ENCODE data around the gene IRGM. TPM values are rescaled to one million over a fixed set of nuclear protein-coding genes. Genes with fewer than 3 reads are reported as not detected.

Gene IRGM
- total and polyA plus RNA-seq, 2 of the 8 experiments (the other 6 are each of a cell fraction or from before 2014, with no cell fraction given): 0.11 TPM; not detected in 1

DNA sequence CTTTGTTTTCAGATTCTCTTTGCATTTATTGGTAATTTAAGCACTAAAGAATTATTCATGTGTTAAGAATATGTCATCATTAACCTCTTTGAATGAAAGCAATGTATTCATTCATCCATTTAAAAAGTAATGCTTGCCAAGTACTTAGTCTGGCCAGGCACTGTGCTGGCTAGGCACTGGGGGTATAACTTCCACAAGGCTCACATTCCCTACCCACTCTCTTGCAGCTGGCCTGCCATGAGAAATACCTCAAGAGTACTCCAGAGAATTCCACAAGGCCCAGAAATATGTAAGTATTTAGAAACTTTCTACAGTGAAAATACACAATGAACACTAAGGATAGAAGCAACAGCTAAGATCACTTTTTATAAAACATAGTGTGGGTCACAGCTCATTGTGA, 33.0 kb downstream of the IRGM start:
- no peaks in the 10 kb centered on the region for H3K23me2 ChIP-seq (ENCODE audit: low read depth, low read length)
- no peak overlapping the region for H2BK15ac ChIP-seq (ENCODE audit: low read length)
- H3K9me3 ChIP-seq (ENCODE audit: insufficient read depth in 2 of 2, low read depth in 1 of 2, low read length in 1 of 2): peaks cover 42 to 58% of the 10 kb centered on the region in 2 experiments
- POLR2A ChIA-PET (ENCODE audit: partially characterized antibody): interaction anchor here (1.1 kb wide), 1 partner anchor 9 kb away, joined by 3 read pairs; no protein-coding TSS in a partner anchor
- H3K79me2 ChIP-seq (ENCODE audit: control insufficient read depth in 1 of 2, insufficient read depth in 2 of 2, low read length in 2 of 2): no peaks in the 10 kb centered on the region
- no peak overlapping the region for H2BK12ac ChIP-seq (ENCODE audit: low read depth, low read length)
- no peak overlapping the region for H4K8ac ChIP-seq (ENCODE audit: extremely low read depth, insufficient read depth, low read length)
- no peak overlapping the region for H2BK120ac ChIP-seq (replicated peaks; ENCODE audit: low read depth, low read length)
- H3K79me1 ChIP-seq (ENCODE audit: low read depth, low read length): no peaks in the 10 kb centered on the region
- no peak overlapping the region for H2BK20ac ChIP-seq (ENCODE audit: low read length)
- CTCF ChIA-PET (ENCODE audit: partially characterized antibody): interaction anchor here (0.5 to 1.3 kb wide), 3 partner anchors 110 to 441 kb away, joined by 3 to 4 read pairs (median 4); no protein-coding TSS in a partner anchor
- no peak overlapping the region for H3K9ac ChIP-seq (replicated peaks in 1 of 4; ENCODE audit: extremely low read depth in 1 of 4, low read depth in 3 of 4, low read length in 3 of 4)
- DNase-seq (ENCODE audit: low read depth in 1 of 2, low spot score in 2 of 2): no peak
- H3K4me3 ChIP-seq (ENCODE audit: extremely low read depth in 1 of 4, insufficient read depth in 2 of 4, low read depth in 3 of 4, low read length in 4 of 4): no peak overlapping the region
- no peak overlapping the region for H4K5ac ChIP-seq (ENCODE audit: insufficient read length, low read depth, low read length)
- H2AK5ac ChIP-seq (ENCODE audit: low read depth, low read length): no peak overlapping the region
- H2BK5ac ChIP-seq (ENCODE audit: low read depth, low read length): no peak overlapping the region
- no peak for FAIRE-seq
- H3K27me3 ChIP-seq (replicated peaks in 1 of 4; ENCODE audit: control insufficient read depth in 3 of 4, extremely low read depth in 1 of 4, insufficient read depth in 3 of 4, low read length in 3 of 4): no peaks in the 10 kb centered on the region
- H3K23ac ChIP-seq (ENCODE audit: insufficient read length): no peak overlapping the region
- no peak overlapping the region for H3K14ac ChIP-seq (ENCODE audit: insufficient read length)
- no peak overlapping the region for H4K91ac ChIP-seq (replicated peaks; ENCODE audit: insufficient read length, low read length)
- H2AFZ ChIP-seq (ENCODE audit: low read length): no peak overlapping the region
- H3K56ac ChIP-seq (replicated peaks; ENCODE audit: insufficient read length, low read depth, low read length): no peak overlapping the region
- no peak overlapping the region for H3K4me2 ChIP-seq (ENCODE audit: insufficient read depth in 1 of 2, low read depth in 2 of 2, low read length in 2 of 2)
- H3K18ac ChIP-seq (ENCODE audit: extremely low read depth, low read length): no peak overlapping the region
- H3K4ac ChIP-seq (replicated peaks; ENCODE audit: insufficient read length, low read depth, low read length): no peak overlapping the region
- H3K27ac ChIP-seq (ENCODE audit: low read depth, low read length): no peak overlapping the region
- no peaks in the 10 kb centered on the region for H3K4me1 ChIP-seq (replicated peaks in 1 of 4; ENCODE audit: control insufficient read depth in 3 of 4, insufficient read depth in 4 of 4, low read length in 3 of 4)
- TF ChIP-seq RNF2 (IDR thresholded peaks at IDR 0.05; ENCODE audit: borderline replicate concordance, low read depth, low read length, missing control alignments, poor library complexity, severe bottlenecking) (no peak), RFX5 (IDR thresholded peaks at IDR 0.05; ENCODE audit: borderline replicate concordance, low read depth, low read length) (no peak), NANOG (IDR thresholded peaks at IDR 0.05; ENCODE audit: insufficient read depth, low read depth, low read length, poor library complexity, severe bottlenecking) (no peak), HDAC6 (IDR thresholded peaks at IDR 0.05; ENCODE audit: low read depth, low read length) (no peak)
- H4K20me1 ChIP-seq (replicated peaks in 1 of 2; ENCODE audit: control insufficient read depth in 1 of 2, insufficient read depth in 2 of 2, low read length in 2 of 2): no peaks in the 10 kb centered on the region
- H3K36me3 ChIP-seq (ENCODE audit: control insufficient read depth in 2 of 4, insufficient read depth in 4 of 4, low read length in 3 of 4): no peaks in the 10 kb centered on the region

Data from H1 (cell line).